A673 (cell line): ENCODE measurements around the gene LDHB. TPM values are rescaled to one million over a fixed set of nuclear protein-coding genes. Genes with fewer than 3 reads are reported as not detected.

Experiments used
- BruUV-seq: library from RNA; stranded (reverse); fragments of 400-500 nt; replicated peaks from 2 replicates; lab custom pipeline; 2021; lab: Mats Ljungman, UMichigan
- CTCF ChIA-PET: fragments of 300-600 bp; sonication (Branson Sonifier 250); formaldehyde crosslinking; loops from one replicate; lab custom pipeline; 2022; ENCODE audit warnings: antibody characterized with exemption; lab: Charles Lee
- POLR2A ChIA-PET: fragments of 300-600 bp; sonication (Branson Sonifier 250); formaldehyde crosslinking; loops from one replicate; lab custom pipeline; 2022; ENCODE audit warnings: antibody characterized with exemption; ENCODE audit not compliant: low non-redundant PET; lab: Charles Lee
- DNase-seq: peaks from one replicate; pipeline ENCODE4 v3.0.0-alpha.2; 2015; ENCODE audit warnings: low spot score
- H3K27ac ChIP-seq: fragments of 200-600 bp; sonication (generic); 2 replicates; pipeline ENCODE4 v1.5.1; 2016; ENCODE audit warnings: mixed run types, low read depth, mild to moderate bottlenecking, mixed read lengths, antibody characterized with exemption, low read length; ENCODE audit not compliant: poor library complexity, severe bottlenecking
- H3K27me3 ChIP-seq: fragments of 200-600 bp; sonication (generic); replicated peaks from 2 replicates; pipeline ENCODE4 v1.6.1; 2017; ENCODE audit warnings: mixed run types, low read depth, mild to moderate bottlenecking, mixed read lengths, antibody characterized with exemption, low read length; ENCODE audit not compliant: insufficient read depth, poor library complexity
- H3K36me3 ChIP-seq: fragments of 200-600 bp; sonication (generic); 2 replicates; pipeline ENCODE4 v1.6.1; 2016; ENCODE audit warnings: mixed run types, mild to moderate bottlenecking, mixed read lengths, antibody characterized with exemption, low read length; ENCODE audit not compliant: insufficient read depth, poor library complexity, severe bottlenecking
- H3K4me1 ChIP-seq: fragments of 200-600 bp; sonication (generic); 2 replicates; pipeline ENCODE4 v1.6.1; 2017; ENCODE audit warnings: mixed run types, mild to moderate bottlenecking, mixed read lengths, antibody characterized with exemption, low read length; ENCODE audit not compliant: insufficient read depth, poor library complexity, severe bottlenecking
- H3K4me3 ChIP-seq: fragments of 200-600 bp; sonication (generic); 2 replicates; pipeline ENCODE4 v1.5.1; 2016; ENCODE audit warnings: low read depth, mixed run types, mild to moderate bottlenecking, mixed read lengths, low read length; ENCODE audit not compliant: poor library complexity, severe bottlenecking
- H3K9me3 ChIP-seq: fragments of 200-600 bp; sonication (generic); 2 replicates; pipeline ENCODE4 v1.6.1; 2016; ENCODE audit warnings: mixed run types, low read depth, mild to moderate bottlenecking, mixed read lengths, antibody characterized with exemption, low read length; ENCODE audit not compliant: poor library complexity, severe bottlenecking
- EZH2 ChIP-seq: fragments of 200-600 bp; sonication (generic); IDR thresholded peaks from 2 replicates; pipeline ENCODE4 v1.6.1; 2017; ENCODE audit warnings: borderline replicate concordance, low read depth, mild to moderate bottlenecking, mixed read lengths, antibody characterized with exemption, low read length; ENCODE audit not compliant: poor library complexity, severe bottlenecking
- intact Hi-C: fragments of 100-400 bp; cut with micrococcal nuclease; formaldehyde crosslinking; loops from one replicate; pipeline ENCODE4 v1.10.0; 2022; ENCODE audit not compliant: unreplicated experiment
- total RNA-seq: library from RNA; stranded (reverse); gene quantifications from 2 replicates; pipeline ENCODE4 v1.2.3, GENCODE V29; 2021
- TF ChIP-seq, protein P1 (sequence below): fragments of 300-800, 200-600 bp; sonication (generic); conservative IDR thresholded peaks from 2 replicates; pipeline ENCODE4 v1.5.1; 2017; ENCODE audit warnings: low read depth, mild to moderate bottlenecking, antibody characterized with exemption, low read length, moderate library complexity, mixed read lengths

LDHB gene
- total RNA-seq, 1 experiment from 2014 or later, result 1,201 TPM

GRCh38 chr12:21634245-21634644 is 23.4 kb downstream of the LDHB start:
- CTCF ChIA-PET, result no interaction called here
- intact Hi-C loops, result no loop called here
- H3K4me1 ChIP-seq, result no peaks in the 10 kb centered on the region
- no peak for DNase-seq
- BruUV-seq, result no TSS peak
- H3K27me3 ChIP-seq, result no peaks in the 10 kb centered on the region
- POLR2A ChIA-PET, result no interaction called here
- peaks cover 54% of the 10 kb centered on the region for H3K36me3 ChIP-seq
- H3K4me3 ChIP-seq, result no peak overlapping the region
- TF ChIP-seq EZH2, result no peak
- TF ChIP-seq, protein P1, sequence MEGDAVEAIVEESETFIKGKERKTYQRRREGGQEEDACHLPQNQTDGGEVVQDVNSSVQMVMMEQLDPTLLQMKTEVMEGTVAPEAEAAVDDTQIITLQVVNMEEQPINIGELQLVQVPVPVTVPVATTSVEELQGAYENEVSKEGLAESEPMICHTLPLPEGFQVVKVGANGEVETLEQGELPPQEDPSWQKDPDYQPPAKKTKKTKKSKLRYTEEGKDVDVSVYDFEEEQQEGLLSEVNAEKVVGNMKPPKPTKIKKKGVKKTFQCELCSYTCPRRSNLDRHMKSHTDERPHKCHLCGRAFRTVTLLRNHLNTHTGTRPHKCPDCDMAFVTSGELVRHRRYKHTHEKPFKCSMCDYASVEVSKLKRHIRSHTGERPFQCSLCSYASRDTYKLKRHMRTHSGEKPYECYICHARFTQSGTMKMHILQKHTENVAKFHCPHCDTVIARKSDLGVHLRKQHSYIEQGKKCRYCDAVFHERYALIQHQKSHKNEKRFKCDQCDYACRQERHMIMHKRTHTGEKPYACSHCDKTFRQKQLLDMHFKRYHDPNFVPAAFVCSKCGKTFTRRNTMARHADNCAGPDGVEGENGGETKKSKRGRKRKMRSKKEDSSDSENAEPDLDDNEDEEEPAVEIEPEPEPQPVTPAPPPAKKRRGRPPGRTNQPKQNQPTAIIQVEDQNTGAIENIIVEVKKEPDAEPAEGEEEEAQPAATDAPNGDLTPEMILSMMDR, result no peak
- H3K9me3 ChIP-seq, result no peaks in the 10 kb centered on the region
- no peak overlapping the region for H3K27ac ChIP-seq

GRCh38 chr12:21631367-21631766 is 26.3 kb downstream of the LDHB start:
- BruUV-seq, result no TSS peak
- intact Hi-C loops, result no loop called here

DNA sequence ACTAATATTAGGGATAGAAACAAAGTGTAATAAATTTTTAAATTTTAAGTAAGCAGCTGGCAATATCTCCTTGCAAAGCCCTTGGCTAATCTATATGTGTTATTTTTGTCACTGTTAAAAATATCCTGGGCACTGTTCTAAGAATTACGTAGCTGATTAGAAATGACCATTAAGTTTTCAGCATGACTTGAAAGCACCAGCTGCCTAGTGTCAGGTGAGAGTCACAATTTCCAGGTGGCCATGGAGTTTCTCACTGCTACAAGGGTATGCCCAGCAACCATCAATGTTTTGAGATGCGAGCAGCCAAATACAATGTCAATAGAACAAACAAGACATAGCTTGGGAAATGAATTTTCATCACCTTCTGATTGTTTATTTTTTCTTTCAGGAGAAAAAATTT is 29.7 kb downstream of the LDHB start:
- Histone ChIP-seq H3K4me1 (no peaks in the 10 kb centered on the region), H3K27me3 (no peaks in the 10 kb centered on the region), H3K4me3 (no peak overlapping the region), H3K27ac (no peak overlapping the region), H3K36me3 (no peaks in the 10 kb centered on the region), H3K9me3 (no peaks in the 10 kb centered on the region)
- TF ChIP-seq, protein P1, result no peak
- TF ChIP-seq EZH2, result no peak
- no TSS peak for BruUV-seq
- intact Hi-C loops, result no loop called here
- no peak for DNase-seq
- POLR2A ChIA-PET, result no interaction called here
- CTCF ChIA-PET, result no interaction called here

More at GRCh38 chr12:21631367-21631766, 26.3 kb downstream of the LDHB start:
- ChIA-PET POLR2A (no interaction called here), CTCF (no interaction called here)
- TF ChIP-seq, protein P1, result no peak
- TF ChIP-seq EZH2, result no peak
- Histone ChIP-seq H3K27me3 (no peaks in the 10 kb centered on the region), H3K27ac (no peak overlapping the region), H3K36me3 (peaks cover 25% of the 10 kb centered on the region), H3K4me3 (no peak overlapping the region), H3K4me1 (no peaks in the 10 kb centered on the region), H3K9me3 (no peaks in the 10 kb centered on the region)
- DNase-seq, result no peak
